GM21367 (cell line): ENCODE data around the gene SLC16A7.
"Not testable (repeated sequence)": the region's sequence is repeated elsewhere in the genome, so short reads cannot be mapped to it uniquely, and the experiment has no call there.

Source experiments
- ATAC-seq: cut with Tn5 transposase; IDR thresholded peaks from one replicate; pipeline ENCODE4 v1.9.1; 2021; ENCODE audit not compliant: unreplicated experiment

Gene SLC16A7

GRCh38 chr12:59595883-59596540, at the start of gene SLC16A7:
SLC16A7 (plus strand) TSS chr12:59596029; CDS start chr12:59704802, 108,773 bp downstream.
- peak; percentile 66 for ATAC-seq

GRCh38 chr12:59548930-59549329, 46.9 kb upstream of the SLC16A7 start:
- no peak for ATAC-seq

GRCh38 chr12:59559696-59560095, 36.1 kb upstream of the SLC16A7 start:
- ATAC-seq, result no peak

- no peak for ATAC-seq
These were observed 25.7 kb upstream of the SLC16A7 start for GRCh38 chr12:59570145-59570544.

- no peak for ATAC-seq
These were observed 21.4 kb upstream of the SLC16A7 start for GRCh38 chr12:59574406-59574805.

GRCh38 chr12:59575826-59576225, 20.0 kb upstream of the SLC16A7 start:
- ATAC-seq, result no peak

GRCh38 chr12:59578254-59578653, 17.6 kb upstream of the SLC16A7 start:
- ATAC-seq, result no peak

GRCh38 chr12:59579631-59580030, 16.2 kb upstream of the SLC16A7 start:
- no peak for ATAC-seq

- no peak for ATAC-seq
These were observed 15.8 kb upstream of the SLC16A7 start for GRCh38 chr12:59580050-59580449.

GRCh38 chr12:59583003-59583712, 12.7 kb upstream of the SLC16A7 start:
- no peak for ATAC-seq

GRCh38 chr12:59587710-59588109, 8.1 kb upstream of the SLC16A7 start:
- no peak for ATAC-seq

GRCh38 chr12:59593761-59594160, 2.1 kb upstream of the SLC16A7 start:
- ATAC-seq, result no peak

GRCh38 chr12:59594943-59595500, 807 bp upstream of the SLC16A7 start:
- no peak for ATAC-seq

GRCh38 chr12:59595565-59595882, 305 bp upstream of the SLC16A7 start:
- ATAC-seq, result no peak

GRCh38 chr12:59597385-59597781, 1.6 kb downstream of the SLC16A7 start:
- ATAC-seq, result peak; percentile 48

- no peak for ATAC-seq
These were observed 4.3 kb downstream of the SLC16A7 start for GRCh38 chr12:59600171-59600570.

GRCh38 chr12:59603754-59604153, 7.9 kb downstream of the SLC16A7 start:
- ATAC-seq, result no peak

- ATAC-seq, result not testable (repeated sequence)
These were observed 17.1 kb downstream of the SLC16A7 start for GRCh38 chr12:59612823-59613434.

- ATAC-seq, result no peak
These were observed 19.8 kb downstream of the SLC16A7 start for GRCh38 chr12:59615392-59616165.

- peak; percentile 50 for ATAC-seq
These were observed 23.8 kb downstream of the SLC16A7 start for GRCh38 chr12:59619461-59620240.
